Panc1 (cell line): ENCODE data around the gene MALAT1. TPM values are rescaled to one million over a fixed set of nuclear protein-coding genes. Genes with fewer than 3 reads are reported as not detected.

Experiments used
- ATAC-seq: fragments of 200-7000 bp; cut with Tn5 transposase; 2 replicates; pipeline ENCODE4 v1.9.1; 2020; ENCODE audit warnings: mild to moderate bottlenecking, moderate library complexity
- BruUV-seq: library from RNA; stranded (reverse); fragments of 400-500 nt; replicated peaks from 2 replicates; lab custom pipeline; 2021; lab: Mats Ljungman, UMichigan
- CTCF ChIA-PET: fragments of 300-600 bp; sonication (Branson Sonifier 250); formaldehyde crosslinking; loops from one replicate; lab custom pipeline; 2022; ENCODE audit warnings: antibody characterized with exemption; lab: Charles Lee
- POLR2A ChIA-PET: fragments of 300-600 bp; sonication (Branson Sonifier 250); formaldehyde crosslinking; loops from one replicate; lab custom pipeline; 2022; ENCODE audit warnings: antibody characterized with exemption; lab: Charles Lee
- DNase-seq: peaks from one replicate; pipeline ENCODE4 v3.0.0-alpha.2; 2010; ENCODE audit warnings: low read depth, low spot score
- H3K27ac ChIP-seq: 2 replicates; pipeline ENCODE4 v1.5.1; 2011; ENCODE audit warnings: mild to moderate bottlenecking, low read length, inconsistent platforms
- H3K27me3 ChIP-seq: fragments of 200-500 bp; sonication (Bioruptor generic); 2 replicates; pipeline ENCODE4 v1.6.0; 2014; ENCODE audit warnings: low read length, inconsistent platforms; ENCODE audit not compliant: control insufficient read depth, insufficient read depth
- H3K36me3 ChIP-seq: fragments of 200-500 bp; sonication (Bioruptor generic); 2 replicates; pipeline ENCODE4 v1.5.1; 2014; ENCODE audit warnings: inconsistent platforms, mild to moderate bottlenecking, low read length, moderate library complexity; ENCODE audit not compliant: control insufficient read depth, insufficient read depth
- H3K4me1 ChIP-seq: 2 replicates; pipeline ENCODE4 v1.5.1; 2011; ENCODE audit warnings: inconsistent platforms, mild to moderate bottlenecking, low read length, moderate library complexity; ENCODE audit not compliant: control insufficient read depth, insufficient read depth
- H3K4me3 ChIP-seq, 2 experiments: 2 replicates each; pipeline ENCODE4 v1.5.1; 2011 to 2012; ENCODE audit warnings: low read depth in 2 of 2, low read length in 2 of 2, mild to moderate bottlenecking in 2 of 2, inconsistent platforms in 1 of 2, moderate library complexity in 1 of 2
- H3K9me3 ChIP-seq: fragments of 200-500 bp; sonication (Bioruptor generic); 2 replicates; pipeline ENCODE4 v1.5.1; 2014; ENCODE audit warnings: low read depth, mild to moderate bottlenecking, inconsistent platforms, low read length, moderate library complexity; ENCODE audit not compliant: control insufficient read depth, insufficient read depth
- CTCF ChIP-seq: fragments of 450-650 bp; IDR thresholded peaks from 2 replicates; pipeline ENCODE4 v1.5.1; 2017; ENCODE audit warnings: mild to moderate bottlenecking
- POLR2AphosphoS5 ChIP-seq: IDR thresholded peaks from 2 replicates; pipeline ENCODE4 v1.6.1; 2012; ENCODE audit warnings: mild to moderate bottlenecking, low read depth, low read length, moderate library complexity
- REST ChIP-seq, 2 experiments: IDR thresholded peaks; 2 replicates each; pipeline ENCODE4 v1.6.1; 2011 to 2012; ENCODE audit warnings: low read depth in 2 of 2, control low read depth in 1 of 2, low read length in 1 of 2, mild to moderate bottlenecking in 1 of 2, moderate library complexity in 1 of 2; ENCODE audit not compliant: insufficient read depth in 1 of 2
- SIN3A ChIP-seq: IDR thresholded peaks from 2 replicates; pipeline ENCODE4 v1.6.1; 2012; ENCODE audit warnings: low read depth, mild to moderate bottlenecking, low read length, moderate library complexity, borderline replicate concordance; ENCODE audit not compliant: insufficient read depth
- TCF7L2 ChIP-seq: IDR thresholded peaks from 2 replicates; pipeline ENCODE4 v1.6.1; 2011; ENCODE audit warnings: mild to moderate bottlenecking, low read depth, low read length, inconsistent platforms
- in situ Hi-C: cut with HindIII; loops from 2 replicates; pipeline ENCODE4 v1.10.0; 2016; ENCODE audit warnings: low sequenced_read_pairs, low pct_unique_long_range_greater_than_20kb
- intact Hi-C: fragments of 100-400 bp; cut with micrococcal nuclease; formaldehyde crosslinking; loops from one replicate; pipeline ENCODE4 v1.10.0; 2022; ENCODE audit not compliant: unreplicated experiment
- total RNA-seq: library from RNA; stranded (reverse); gene quantifications from one replicate; pipeline ENCODE4 v1.2.1, GENCODE V29; 2021; ENCODE audit not compliant: unreplicated experiment

Gene MALAT1
- total RNA-seq, 1 experiment from 2014 or later = 13,645 TPM

- no peaks in the 10 kb centered on the region for H3K36me3 ChIP-seq
- BruUV-seq = no TSS peak
- POLR2A ChIA-PET = no interaction called here
Measured at GRCh38 chr11:65554057-65554818, 55.4 kb downstream of the MALAT1 start.

More at GRCh38 chr11:65554057-65554818, 55.4 kb downstream of the MALAT1 start:
- Histone ChIP-seq H3K27me3 (no peaks in the 10 kb centered on the region), H3K4me1 (peaks cover 63% of the 10 kb centered on the region), H3K9me3 (no peaks in the 10 kb centered on the region), H3K27ac (peak overlapping the region; percentile 48), H3K4me3 (no peak overlapping the region)
- intact Hi-C loops (loop anchor here (10.0 kb wide), 1 partner anchor 301 kb away; the partner anchor contains the start of gene CFL1), in situ Hi-C loops (no loop called here)
- no peak for TF ChIP-seq CTCF
- no peak for TF ChIP-seq SIN3A
- no peak for TF ChIP-seq REST (IDR thresholded peaks at IDR 0.05; ENCODE audit: insufficient read depth in 1 of 2, low read depth in 2 of 2, low read length in 1 of 2)
- TF ChIP-seq TCF7L2 = no peak
- no peak for TF ChIP-seq POLR2AphosphoS5
- no peak for DNase-seq
- CTCF ChIA-PET = no interaction called here
- no peak for ATAC-seq
